Esophagus squamous epithelium (tissue), 4 donors: ENCODE data around the gene MYO18A.

ENCODE experiments used
- POLR2A ChIP-seq, 4 donors: fragments of 450-650 bp; IDR thresholded peaks; one replicate each; pipeline ENCODE4 v1.6.1; 2017; ENCODE audit warnings: antibody characterized with exemption in 4 of 4, mild to moderate bottlenecking in 4 of 4, moderate library complexity in 3 of 4
- TF ChIP-seq, protein P1 (sequence below), 6 experiments: fragments of 450-650 bp in 4 of 6; fragments of 200-600 bp in 2 of 6; sonication (generic) in 2 of 6; IDR thresholded peaks; one replicate each; pipeline ENCODE4 v1.5.1; 2016 to 2019; ENCODE audit warnings: antibody characterized with exemption in 6 of 6, mild to moderate bottlenecking in 4 of 6, moderate library complexity in 4 of 6

DNA sequence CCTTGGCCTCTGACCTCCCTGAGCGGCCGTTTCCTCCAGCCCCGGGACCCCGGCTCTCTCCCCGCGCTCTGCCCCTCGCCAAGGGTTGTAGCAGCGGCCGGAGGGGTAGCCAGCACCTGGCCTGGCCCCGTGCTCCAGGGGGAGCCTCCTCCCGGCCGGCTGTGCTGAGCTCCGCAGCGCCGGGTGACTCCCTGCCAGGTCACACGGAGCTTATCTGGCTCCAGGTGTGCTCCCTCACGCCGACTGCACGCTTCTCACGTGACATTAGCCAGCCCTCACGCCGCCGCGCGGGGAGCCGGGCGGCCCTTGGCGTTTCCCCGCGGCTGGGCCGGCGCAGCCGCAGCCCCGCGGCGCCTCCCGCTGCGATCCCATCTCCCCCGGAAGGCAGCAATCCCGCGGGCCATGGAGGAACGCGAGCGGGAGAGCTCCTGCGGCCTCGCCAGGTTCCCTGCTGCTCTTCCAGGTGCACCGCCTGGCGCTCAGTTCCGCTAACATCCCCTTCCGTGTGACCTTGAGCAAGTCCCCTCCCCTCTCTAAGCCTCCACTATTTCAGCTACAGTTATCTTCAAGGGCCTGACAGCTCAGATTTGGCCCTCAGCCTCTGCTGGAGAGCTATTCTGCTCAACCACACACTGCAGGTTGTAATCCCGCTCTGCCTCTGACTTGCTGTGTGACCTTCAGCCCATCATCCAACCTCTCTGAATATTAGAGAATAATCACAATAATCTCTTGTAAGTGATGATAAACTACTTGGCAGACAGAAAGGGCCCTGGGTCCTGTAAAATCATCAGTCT lies 3.4 kb downstream of the MYO18A start:
- TF ChIP-seq POLR2A (IDR thresholded peaks at IDR 0.05), result peak in 1 of 4 donors; percentile 62
- TF ChIP-seq, protein P1, sequence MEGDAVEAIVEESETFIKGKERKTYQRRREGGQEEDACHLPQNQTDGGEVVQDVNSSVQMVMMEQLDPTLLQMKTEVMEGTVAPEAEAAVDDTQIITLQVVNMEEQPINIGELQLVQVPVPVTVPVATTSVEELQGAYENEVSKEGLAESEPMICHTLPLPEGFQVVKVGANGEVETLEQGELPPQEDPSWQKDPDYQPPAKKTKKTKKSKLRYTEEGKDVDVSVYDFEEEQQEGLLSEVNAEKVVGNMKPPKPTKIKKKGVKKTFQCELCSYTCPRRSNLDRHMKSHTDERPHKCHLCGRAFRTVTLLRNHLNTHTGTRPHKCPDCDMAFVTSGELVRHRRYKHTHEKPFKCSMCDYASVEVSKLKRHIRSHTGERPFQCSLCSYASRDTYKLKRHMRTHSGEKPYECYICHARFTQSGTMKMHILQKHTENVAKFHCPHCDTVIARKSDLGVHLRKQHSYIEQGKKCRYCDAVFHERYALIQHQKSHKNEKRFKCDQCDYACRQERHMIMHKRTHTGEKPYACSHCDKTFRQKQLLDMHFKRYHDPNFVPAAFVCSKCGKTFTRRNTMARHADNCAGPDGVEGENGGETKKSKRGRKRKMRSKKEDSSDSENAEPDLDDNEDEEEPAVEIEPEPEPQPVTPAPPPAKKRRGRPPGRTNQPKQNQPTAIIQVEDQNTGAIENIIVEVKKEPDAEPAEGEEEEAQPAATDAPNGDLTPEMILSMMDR (IDR thresholded peaks at IDR 0.05), result no peak
